Measurements from ENCODE around the gene WIZ. TPM values are rescaled to one million over a fixed set of nuclear protein-coding genes. Genes with fewer than 3 reads are reported as not detected.
A peak's percentile ranks its signal among the peaks of the same experiment; 100 is the strongest.

The WIZ gene
- total RNA-seq, 1 experiment from 2014 or later = 46.4 TPM

DNA sequence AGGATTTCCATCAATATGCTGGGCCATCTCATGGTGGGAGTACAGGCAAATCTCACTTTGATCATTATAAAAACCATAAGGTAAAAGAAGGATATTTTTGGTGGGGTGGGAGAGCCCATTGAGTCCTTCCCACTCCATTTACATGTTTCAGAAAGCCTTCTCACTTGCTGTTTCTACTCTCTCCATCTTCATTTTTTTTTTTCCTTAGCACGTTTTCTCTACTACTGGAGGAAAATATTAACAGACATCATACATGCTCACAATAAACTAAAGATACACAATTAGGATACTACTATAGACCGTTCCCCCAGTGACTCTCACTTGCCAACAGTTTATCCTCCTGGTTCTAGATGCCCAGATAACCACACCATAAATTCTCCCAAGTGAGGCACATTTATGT, 68.3 kb downstream of the WIZ start:
- no TSS peak for BruUV-seq (replicated peaks)
- no peak for TF ChIP-seq CTCF (IDR thresholded peaks at IDR 0.05; ENCODE audit: unreplicated experiment)
- no peaks in the 10 kb centered on the region for H3K27me3 Mint-ChIP-seq (ENCODE audit: insufficient read depth, unreplicated experiment)
- no peaks in the 10 kb centered on the region for H3K9me3 Mint-ChIP-seq (ENCODE audit: unreplicated experiment)
- CTCF ChIA-PET = no interaction called here
- peak overlapping the region; percentile 28 for H3K27ac Mint-ChIP-seq (ENCODE audit: low read depth, unreplicated experiment)
- intact Hi-C loops (cut with micrococcal nuclease) = no loop called here
- peaks cover 21% of the 10 kb centered on the region for H3K4me1 Mint-ChIP-seq (ENCODE audit: insufficient read depth, unreplicated experiment)
- H3K36me3 Mint-ChIP-seq (ENCODE audit: insufficient read depth, unreplicated experiment) = peaks cover 59% of the 10 kb centered on the region
- no peak for DNase-seq (ENCODE audit: unreplicated experiment)
- no peak overlapping the region for H3K4me3 Mint-ChIP-seq (ENCODE audit: unreplicated experiment)
- POLR2A ChIA-PET = no interaction called here

- H3K36me3 Mint-ChIP-seq (ENCODE audit: insufficient read depth, unreplicated experiment) = peaks cover 61% of the 10 kb centered on the region
- intact Hi-C loops (cut with micrococcal nuclease) = loop anchor here (2.0 to 5.0 kb wide), 2 partner anchors 39 to 203 kb away; partner anchors contain the start of gene AKAP8L
- peaks cover 21% of the 10 kb centered on the region for H3K4me1 Mint-ChIP-seq (ENCODE audit: insufficient read depth, unreplicated experiment)
- CTCF ChIA-PET = interaction anchor here (0.6 to 1.4 kb wide), 8 partner anchors 60 to 695 kb away, joined by 3 to 4 read pairs (median 3); no protein-coding TSS in a partner anchor
- H3K27ac Mint-ChIP-seq (ENCODE audit: low read depth, unreplicated experiment) = peak overlapping the region; percentile 94
- POLR2A ChIA-PET = interaction anchor here (0.6 to 5.4 kb wide), 28 partner anchors 8 to 1835 kb away, joined by 3 to 108 read pairs (median 4); partner anchors contain the start of genes AKAP8L, BRD4 and USE1
- no TSS peak for BruUV-seq (replicated peaks)
- peak overlapping the region; percentile 97 for H3K4me3 Mint-ChIP-seq (ENCODE audit: unreplicated experiment)
- DNase-seq (ENCODE audit: unreplicated experiment) = peak; percentile 61
- no peak for TF ChIP-seq CTCF (IDR thresholded peaks at IDR 0.05; ENCODE audit: unreplicated experiment)
- no peaks in the 10 kb centered on the region for H3K27me3 Mint-ChIP-seq (ENCODE audit: insufficient read depth, unreplicated experiment)
- H3K9me3 Mint-ChIP-seq (ENCODE audit: unreplicated experiment) = no peaks in the 10 kb centered on the region
Observed at GRCh38 chr19:15379999-15380647, 69.6 kb downstream of the WIZ start.

DNA sequence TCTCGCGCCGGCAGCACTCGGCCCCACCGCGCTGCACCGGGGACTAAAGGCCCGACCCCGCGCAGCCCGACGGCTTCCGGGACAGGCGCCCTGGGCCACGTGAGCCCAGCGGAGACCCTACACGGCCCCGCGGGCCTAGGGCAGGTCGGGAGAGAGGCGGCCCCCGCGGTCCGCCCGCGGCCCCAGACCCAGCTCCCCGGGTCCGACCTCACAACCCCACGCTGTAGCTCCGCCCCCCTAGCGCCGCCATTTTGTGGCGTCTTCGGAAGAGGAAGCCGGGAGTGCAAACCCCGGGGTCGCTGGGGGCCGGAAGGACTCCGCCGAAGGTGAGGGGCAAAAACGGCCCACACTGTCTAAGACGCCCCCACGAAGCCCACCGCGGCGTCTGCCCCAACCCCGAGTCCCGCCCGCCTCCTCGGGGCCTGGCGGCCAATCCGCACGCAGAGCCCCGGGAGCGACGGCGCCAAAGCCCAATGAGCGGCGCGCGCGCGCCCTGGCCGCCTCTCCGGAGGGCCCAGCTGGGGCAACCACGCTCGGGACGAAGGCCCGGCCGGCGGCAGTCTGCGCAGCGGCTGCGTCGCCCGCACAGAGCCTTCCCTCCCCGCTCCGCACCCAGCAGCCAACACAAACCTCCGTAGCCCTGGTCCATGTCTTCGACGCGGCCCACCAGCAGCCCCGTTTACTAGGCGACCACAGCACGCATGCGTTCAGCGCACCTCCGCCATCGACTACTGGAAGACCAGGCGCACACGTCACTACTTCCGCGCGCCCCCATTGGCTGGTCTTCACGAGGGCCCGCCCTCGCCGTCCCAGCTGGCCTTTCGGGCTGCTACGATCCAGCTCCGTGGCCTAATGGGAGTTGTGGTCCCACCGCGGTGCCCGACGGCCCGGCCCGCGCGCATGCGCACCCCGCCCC, 70.4 kb downstream of the WIZ start, which contains the start of gene AKAP8:
Gene AKAP8, minus strand, starts transcription at position 705 of the 916 bp plus-strand sequence. Its CDS starts 56 bp downstream, at position 649.
- no peak for TF ChIP-seq CTCF (IDR thresholded peaks at IDR 0.05; ENCODE audit: unreplicated experiment)
- H3K4me1 Mint-ChIP-seq (ENCODE audit: insufficient read depth, unreplicated experiment) = peaks cover 21% of the 10 kb centered on the region
- ChIA-PET POLR2A (interaction anchor here (0.6 to 5.4 kb wide), 36 partner anchors 8 to 1835 kb away, joined by 3 to 108 read pairs (median 4); partner anchors contain the start of genes AKAP8L, BRD4 and USE1), CTCF (interaction anchor here (0.5 to 1.8 kb wide), 12 partner anchors 34 to 1054 kb away, joined by 3 to 5 read pairs (median 4); partner anchors contain the start of genes AKAP8L and FAM32A)
- H3K36me3 Mint-ChIP-seq (ENCODE audit: insufficient read depth, unreplicated experiment) = peaks cover 69% of the 10 kb centered on the region
- peak within 1 kb of the TSS; percentile 97 for H3K4me3 Mint-ChIP-seq (ENCODE audit: unreplicated experiment)
- no peaks in the 10 kb centered on the region for H3K27me3 Mint-ChIP-seq (ENCODE audit: insufficient read depth, unreplicated experiment)
- DNase-seq (ENCODE audit: unreplicated experiment) = peak; percentile 99
- intact Hi-C loops (cut with micrococcal nuclease) = loop anchor here (2.0 to 5.0 kb wide), 2 partner anchors 39 to 202 kb away; partner anchors contain the start of gene AKAP8L
- peak within 1 kb of the TSS; percentile 94 for H3K27ac Mint-ChIP-seq (ENCODE audit: low read depth, unreplicated experiment)
- BruUV-seq (replicated peaks) = TSS peak; percentile 39
- no peaks in the 10 kb centered on the region for H3K9me3 Mint-ChIP-seq (ENCODE audit: unreplicated experiment)
